LNCAP (cell line): Measurements from ENCODE around the gene SLFN12L.

Experiments
- TF ChIP-seq, protein P1 (sequence below): fragments of 450-650 bp; IDR thresholded peaks from 2 replicates; pipeline ENCODE4 v1.5.1; 2017; ENCODE audit warnings: mild to moderate bottlenecking

The SLFN12L gene

DNA sequence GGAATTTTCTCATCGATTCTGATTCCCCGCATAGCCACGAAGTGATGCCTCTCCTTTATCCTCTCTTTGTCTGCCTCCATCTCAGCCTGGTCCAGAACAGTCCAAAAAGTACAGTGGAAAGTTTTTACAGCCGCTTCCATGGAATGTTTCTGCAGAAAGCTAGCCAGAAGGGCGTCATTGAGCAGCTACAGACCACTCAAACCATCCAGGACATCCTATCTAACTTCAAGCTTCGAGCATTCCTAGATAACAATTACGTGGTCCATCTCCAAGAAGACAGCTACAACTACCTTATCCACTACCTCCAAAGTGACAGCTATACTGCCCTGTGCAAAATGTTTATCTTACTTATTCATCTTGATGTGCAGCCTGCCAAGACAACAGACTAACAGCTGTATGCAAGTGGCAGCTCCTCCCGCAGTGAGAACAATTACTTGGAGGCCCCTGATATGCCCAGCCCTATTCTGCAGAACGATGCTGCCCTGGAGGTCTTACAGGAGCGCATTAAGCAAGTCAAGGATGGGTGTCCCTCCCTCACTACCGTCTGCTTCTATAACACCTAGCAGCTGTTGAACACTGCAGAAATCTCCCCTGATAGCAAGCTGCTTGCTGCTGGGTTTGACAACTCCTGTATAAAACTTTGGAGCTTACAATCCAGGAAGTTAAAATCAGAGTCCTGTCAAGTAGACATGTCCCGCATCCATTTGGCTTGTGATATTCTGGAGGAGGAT is 38.9 kb downstream of the SLFN12L start:
- TF ChIP-seq, protein P1, sequence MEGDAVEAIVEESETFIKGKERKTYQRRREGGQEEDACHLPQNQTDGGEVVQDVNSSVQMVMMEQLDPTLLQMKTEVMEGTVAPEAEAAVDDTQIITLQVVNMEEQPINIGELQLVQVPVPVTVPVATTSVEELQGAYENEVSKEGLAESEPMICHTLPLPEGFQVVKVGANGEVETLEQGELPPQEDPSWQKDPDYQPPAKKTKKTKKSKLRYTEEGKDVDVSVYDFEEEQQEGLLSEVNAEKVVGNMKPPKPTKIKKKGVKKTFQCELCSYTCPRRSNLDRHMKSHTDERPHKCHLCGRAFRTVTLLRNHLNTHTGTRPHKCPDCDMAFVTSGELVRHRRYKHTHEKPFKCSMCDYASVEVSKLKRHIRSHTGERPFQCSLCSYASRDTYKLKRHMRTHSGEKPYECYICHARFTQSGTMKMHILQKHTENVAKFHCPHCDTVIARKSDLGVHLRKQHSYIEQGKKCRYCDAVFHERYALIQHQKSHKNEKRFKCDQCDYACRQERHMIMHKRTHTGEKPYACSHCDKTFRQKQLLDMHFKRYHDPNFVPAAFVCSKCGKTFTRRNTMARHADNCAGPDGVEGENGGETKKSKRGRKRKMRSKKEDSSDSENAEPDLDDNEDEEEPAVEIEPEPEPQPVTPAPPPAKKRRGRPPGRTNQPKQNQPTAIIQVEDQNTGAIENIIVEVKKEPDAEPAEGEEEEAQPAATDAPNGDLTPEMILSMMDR, result no peak

DNA sequence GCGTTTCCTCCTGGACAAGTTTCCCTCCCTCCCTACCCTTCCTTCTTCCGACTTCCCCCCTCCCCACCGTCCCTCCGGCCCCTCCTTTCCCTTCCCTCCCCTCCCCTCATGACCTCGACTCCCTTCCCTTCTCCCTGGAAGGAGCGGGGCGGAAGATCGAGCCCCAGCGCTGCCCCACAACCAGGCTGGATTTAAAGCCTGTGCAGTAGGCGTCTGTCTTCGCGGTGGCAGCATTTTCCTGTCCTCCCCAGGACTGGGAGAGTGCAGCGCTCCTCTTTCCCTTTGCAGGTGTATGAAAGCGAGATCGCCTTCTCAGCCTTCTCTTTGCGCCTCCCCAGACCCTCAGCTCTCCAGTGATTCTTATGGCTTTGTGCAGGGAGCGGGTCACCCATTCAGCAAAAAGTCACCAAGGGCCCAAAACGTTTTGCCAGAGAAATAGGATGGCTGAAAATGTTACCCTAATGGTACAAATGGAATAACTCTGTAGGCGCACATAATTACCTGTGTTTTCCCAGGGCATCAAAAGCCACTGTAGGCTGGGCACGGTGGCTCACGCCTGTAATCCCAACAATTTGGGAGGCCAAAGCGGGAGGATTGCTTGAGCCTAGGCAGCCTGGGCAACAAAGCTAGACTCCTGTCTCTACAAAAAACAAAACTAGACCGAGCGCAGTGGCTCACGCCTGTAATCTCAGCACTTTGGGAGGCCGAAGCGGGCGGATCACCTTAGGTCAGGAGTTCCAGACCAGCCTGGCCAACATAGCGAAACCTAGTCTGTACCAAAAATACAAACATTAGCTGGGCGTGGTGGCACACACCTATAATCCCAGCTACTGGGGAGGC is 40.8 kb downstream of the SLFN12L start:
- TF ChIP-seq, protein P1, result no peak

DNA sequence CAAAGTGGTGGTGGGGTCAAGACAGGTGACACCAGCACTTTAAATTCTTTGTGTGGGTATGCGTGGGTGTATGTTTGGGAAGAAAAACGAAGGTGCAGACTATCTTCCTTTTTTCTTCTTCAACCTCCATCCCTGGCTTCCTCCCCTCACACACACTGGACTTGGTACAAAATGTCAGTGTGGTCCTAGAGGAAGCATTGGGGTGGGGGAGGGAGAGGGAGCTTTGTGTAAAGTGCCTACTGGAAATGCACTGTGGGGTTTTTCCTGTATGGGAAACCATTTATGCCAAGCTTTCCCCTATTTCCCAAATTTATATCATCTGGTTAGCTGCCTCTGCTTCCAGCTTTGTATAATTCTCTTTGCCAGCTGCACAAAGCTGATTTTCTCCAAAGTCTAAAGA is 44.4 kb downstream of the SLFN12L start:
- TF ChIP-seq, protein P1, result no peak

DNA sequence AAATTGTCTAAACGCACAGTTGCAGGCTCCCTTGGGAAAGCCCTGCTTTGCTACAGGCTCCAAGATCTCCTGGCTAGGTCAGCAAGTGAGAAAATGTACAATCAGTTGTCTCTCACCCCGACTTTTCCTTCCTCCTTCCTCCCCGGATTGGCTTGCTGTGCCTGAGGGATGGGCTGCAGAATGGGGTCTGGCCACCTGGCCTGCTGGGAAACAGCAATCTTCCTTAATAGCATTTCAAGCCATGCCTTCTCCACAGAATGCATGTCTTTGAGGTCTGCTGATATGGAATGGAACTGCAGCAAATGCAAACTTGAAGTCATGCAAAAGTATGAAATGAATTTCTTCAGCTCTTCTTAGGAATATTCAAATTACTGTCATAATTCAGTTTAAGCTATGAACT is 46.1 kb downstream of the SLFN12L start:
- TF ChIP-seq, protein P1, result no peak

DNA sequence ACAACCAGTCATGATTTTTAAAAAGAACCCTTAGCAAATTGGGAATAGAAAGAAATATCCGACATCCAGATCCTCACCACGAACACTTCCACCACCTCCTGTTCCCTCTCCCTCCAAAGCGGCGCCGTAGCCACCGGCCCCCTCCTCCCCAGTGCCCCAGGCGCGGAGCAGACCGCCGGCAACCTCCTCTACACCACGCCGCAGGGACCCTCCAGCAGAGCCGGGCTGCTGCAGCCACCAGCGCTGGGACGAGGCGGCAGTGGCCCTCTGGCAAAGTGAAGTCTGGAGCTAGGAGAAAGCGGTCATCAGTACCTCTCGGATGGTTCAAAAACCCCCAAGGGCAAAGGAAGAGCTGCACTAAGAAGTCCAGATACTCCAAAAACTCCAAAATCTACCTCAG is 47.5 kb downstream of the SLFN12L start:
- TF ChIP-seq, protein P1, result no peak

DNA sequence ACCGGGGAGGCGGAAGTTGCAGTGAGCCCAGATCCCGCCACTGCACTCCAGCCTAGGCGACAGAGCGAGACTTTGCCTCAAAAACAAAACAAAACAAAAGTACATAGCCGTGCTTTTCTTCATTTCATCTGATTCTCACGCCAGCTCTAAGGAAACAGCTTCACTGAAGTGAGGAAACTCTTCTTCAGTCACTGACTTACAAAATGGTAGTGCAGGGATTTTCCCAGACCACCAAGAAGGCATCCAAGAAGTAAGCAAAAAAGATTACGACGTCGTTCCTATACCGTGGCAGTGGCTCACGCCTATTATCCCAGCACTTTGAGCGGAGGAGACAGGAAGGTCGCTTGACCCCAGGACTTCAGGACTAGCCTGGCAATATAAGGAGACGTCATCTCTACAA is 48.5 kb downstream of the SLFN12L start:
- TF ChIP-seq, protein P1, result no peak

DNA sequence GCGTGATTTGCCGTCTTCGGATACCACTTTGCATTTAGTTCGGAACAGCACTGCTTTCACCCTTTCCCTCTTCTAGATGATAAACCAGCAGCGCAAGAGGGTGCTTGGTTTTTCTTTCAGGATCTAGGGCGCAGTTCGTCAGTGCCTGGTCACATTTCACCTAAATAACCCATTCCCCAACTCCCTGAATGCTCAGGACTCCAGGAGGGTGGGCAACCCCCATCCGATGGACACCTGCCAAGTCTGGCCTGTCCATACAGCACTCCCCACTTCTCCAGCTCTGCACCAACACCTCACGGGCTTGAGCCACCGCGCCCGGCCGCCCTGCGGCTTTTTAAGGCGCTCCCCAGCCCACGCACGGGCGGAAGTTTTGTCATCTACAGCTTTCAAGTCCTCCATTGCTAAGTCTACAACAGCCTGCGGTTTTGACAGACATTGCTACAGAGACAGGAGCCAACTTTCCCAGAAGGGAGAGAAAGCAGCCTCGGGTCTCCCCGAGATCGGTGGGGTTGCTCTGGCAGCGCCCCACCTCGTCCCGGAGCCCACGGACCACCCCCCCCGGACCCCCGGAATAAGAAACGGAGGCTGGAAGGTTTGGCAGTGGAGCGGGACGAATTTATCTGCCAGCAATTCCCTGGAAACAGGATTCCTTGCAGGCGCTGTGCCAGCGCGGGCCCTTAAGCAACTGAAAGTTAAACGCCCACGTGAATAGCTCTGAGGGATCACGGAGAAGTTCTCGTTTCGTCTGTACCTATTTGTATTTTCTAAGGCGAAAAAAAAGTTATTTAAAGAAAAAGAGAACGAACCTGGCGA is 50.4 kb downstream of the SLFN12L start:
- TF ChIP-seq, protein P1, result no peak
